ENCODE data around the gene CCNYL1. TPM values are rescaled to one million over a fixed set of nuclear protein-coding genes. Genes with fewer than 3 reads are reported as not detected.
"Not testable (repeated sequence)": the region's sequence is repeated elsewhere in the genome, so short reads cannot be mapped to it uniquely, and the experiment has no call there.

Gene CCNYL1
- total and polyA plus RNA-seq, 4 donors = 14.4 to 20.1 (median 18.5) TPM

DNA sequence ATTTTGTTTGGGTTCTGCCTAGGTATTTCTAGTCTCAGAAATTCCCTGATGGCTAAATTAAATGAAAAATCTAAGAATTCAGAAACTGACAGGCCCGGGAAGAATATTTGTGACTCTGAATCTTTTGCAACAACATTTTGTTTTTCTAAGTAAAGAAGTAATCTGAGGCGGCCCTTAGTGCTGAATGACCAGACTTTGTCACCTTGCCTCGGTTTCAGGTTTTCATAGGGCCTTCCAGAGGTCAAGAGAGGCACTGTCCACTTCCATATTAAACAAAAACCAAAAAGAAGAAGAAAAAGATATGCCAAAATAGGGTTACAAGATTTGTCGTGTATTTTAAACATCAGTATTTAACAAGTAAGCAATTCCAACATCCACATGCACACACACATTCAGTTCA is 16.1 kb upstream of the CCNYL1 start:
- Histone ChIP-seq H3K4me1 (ENCODE audit: control insufficient read depth, insufficient read depth, low read length) (no peaks in the 10 kb centered on the region), H3K27ac (ENCODE audit: low read depth, low read length) (no peak overlapping the region), H3K36me3 (ENCODE audit: control insufficient read depth, insufficient read depth, low read length) (no peaks in the 10 kb centered on the region), H3K27me3 (ENCODE audit: control insufficient read depth, insufficient read depth, low read length) (no peaks in the 10 kb centered on the region), H3K4me3 (ENCODE audit: low read depth, low read length) (no peak overlapping the region), H3K9me3 (ENCODE audit: control insufficient read depth, insufficient read depth, low read length) (no peaks in the 10 kb centered on the region)
- WGBS (ENCODE audit: insufficient coverage) = no CpG with 5 or more reads among the region's 4 CpGs
- DNase-seq (ENCODE audit: low read depth in 4 of 6, low spot score in 6 of 6) = no peak

DNA sequence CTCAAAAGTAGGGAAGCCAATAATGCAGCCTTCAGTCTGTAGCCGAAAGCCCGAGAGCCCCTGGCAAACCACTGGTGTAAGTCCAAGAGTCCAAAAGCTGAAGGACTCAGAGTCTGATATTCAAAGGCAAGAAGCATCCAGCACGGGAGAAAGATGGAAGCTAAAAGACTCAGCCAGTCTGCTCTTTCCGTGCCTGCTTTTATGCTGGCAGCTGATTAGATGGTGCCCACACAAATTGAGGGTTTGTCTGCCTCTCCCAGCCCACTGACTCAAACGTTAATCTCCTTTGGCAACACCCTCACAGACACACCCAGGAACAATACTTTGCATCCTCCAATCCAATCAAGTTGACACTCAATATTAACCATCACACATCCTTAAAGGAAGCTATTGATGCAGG is 14.5 kb upstream of the CCNYL1 start:
- H3K36me3 ChIP-seq (ENCODE audit: control insufficient read depth, insufficient read depth, low read length); H3K9me3 ChIP-seq (ENCODE audit: control insufficient read depth, insufficient read depth, low read length); H3K4me3 ChIP-seq (ENCODE audit: low read depth, low read length); DNase-seq (ENCODE audit: low read depth in 4 of 6, low spot score in 6 of 6); H3K27me3 ChIP-seq (ENCODE audit: control insufficient read depth, insufficient read depth, low read length); H3K27ac ChIP-seq (ENCODE audit: low read depth, low read length); H3K4me1 ChIP-seq (ENCODE audit: control insufficient read depth, insufficient read depth, low read length): not testable (repeated sequence)
- 83% methylated on average over 5 of the region's 5 CpGs for WGBS (ENCODE audit: insufficient coverage)

DNA sequence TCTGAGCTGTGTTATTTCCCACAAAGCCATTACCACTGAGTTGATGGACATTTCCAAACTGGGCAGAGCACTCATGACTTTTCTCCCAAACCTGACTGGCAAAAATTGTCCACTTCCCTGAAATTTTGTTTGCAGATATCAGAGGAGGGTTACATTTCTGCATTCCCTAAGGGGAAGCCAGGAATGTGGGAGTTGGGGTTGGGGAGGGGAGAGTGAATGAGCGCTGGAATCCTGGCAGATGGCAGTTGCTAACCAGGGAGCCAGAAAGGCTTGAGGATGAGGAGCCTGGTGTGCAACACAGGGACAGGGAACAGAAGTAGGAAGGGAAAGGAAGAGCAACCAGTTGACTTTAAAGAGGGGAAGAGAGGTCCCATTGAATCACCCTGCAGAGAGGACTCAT is 14.0 kb upstream of the CCNYL1 start:
- H3K9me3 ChIP-seq (ENCODE audit: control insufficient read depth, insufficient read depth, low read length) = no peaks in the 10 kb centered on the region
- no peaks in the 10 kb centered on the region for H3K4me1 ChIP-seq (ENCODE audit: control insufficient read depth, insufficient read depth, low read length)
- H3K27ac ChIP-seq (ENCODE audit: low read depth, low read length) = no peak overlapping the region
- H3K36me3 ChIP-seq (ENCODE audit: control insufficient read depth, insufficient read depth, low read length) = no peaks in the 10 kb centered on the region
- 94% methylated on average over 1 of the region's 1 CpG for WGBS (ENCODE audit: insufficient coverage)
- no peak overlapping the region for H3K4me3 ChIP-seq (ENCODE audit: low read depth, low read length)
- no peaks in the 10 kb centered on the region for H3K27me3 ChIP-seq (ENCODE audit: control insufficient read depth, insufficient read depth, low read length)
- no peak for DNase-seq (ENCODE audit: low read depth in 4 of 6, low spot score in 6 of 6)

DNA sequence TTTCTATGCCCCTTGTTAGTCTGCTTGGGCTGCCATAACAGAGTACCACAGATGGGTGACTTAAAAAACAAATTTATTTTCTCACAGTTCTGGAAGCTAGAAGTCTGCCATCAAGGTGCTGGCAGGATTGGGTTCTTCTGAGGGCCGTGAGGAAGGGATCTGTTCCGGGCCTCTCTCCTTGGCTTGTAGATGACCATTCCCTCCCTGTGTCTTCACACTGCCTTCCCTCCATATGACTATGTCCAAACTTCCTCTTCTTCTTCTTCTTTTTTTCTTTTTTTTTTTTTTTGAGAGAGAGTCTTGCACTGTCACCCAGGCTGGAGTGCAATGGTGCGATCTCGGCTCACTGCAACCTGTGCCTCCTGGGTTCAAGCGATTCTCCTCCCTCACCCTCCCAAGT is 13.1 kb upstream of the CCNYL1 start:
- no peaks in the 10 kb centered on the region for H3K27me3 ChIP-seq (ENCODE audit: control insufficient read depth, insufficient read depth, low read length)
- 100% methylated on average over 3 of the region's 5 CpGs for WGBS (ENCODE audit: insufficient coverage)
- no peaks in the 10 kb centered on the region for H3K9me3 ChIP-seq (ENCODE audit: control insufficient read depth, insufficient read depth, low read length)
- no peak for DNase-seq (ENCODE audit: low read depth in 4 of 6, low spot score in 6 of 6)
- H3K27ac ChIP-seq (ENCODE audit: low read depth, low read length) = no peak overlapping the region
- H3K4me1 ChIP-seq (ENCODE audit: control insufficient read depth, insufficient read depth, low read length) = no peaks in the 10 kb centered on the region
- no peak overlapping the region for H3K4me3 ChIP-seq (ENCODE audit: low read depth, low read length)
- no peaks in the 10 kb centered on the region for H3K36me3 ChIP-seq (ENCODE audit: control insufficient read depth, insufficient read depth, low read length)

DNA sequence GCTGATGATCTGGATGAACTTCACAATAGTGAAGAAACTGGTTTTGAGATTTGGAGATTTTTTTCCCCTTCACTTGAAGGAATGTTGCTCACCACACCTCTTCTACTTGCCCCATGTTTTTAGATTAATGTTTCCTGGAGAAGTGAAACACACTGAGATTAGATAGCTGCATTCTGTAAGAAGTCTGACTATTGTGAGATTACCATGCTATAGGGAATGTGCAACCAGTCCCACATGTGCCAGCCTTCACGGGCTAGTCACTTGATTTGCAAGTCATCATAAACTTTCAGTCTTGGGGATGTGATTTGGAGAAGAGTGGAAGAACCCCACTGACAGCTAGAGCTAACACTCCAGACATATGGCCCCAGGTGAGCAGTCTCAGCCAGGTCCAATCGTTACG is 7.4 kb upstream of the CCNYL1 start:
- H3K4me3 ChIP-seq (ENCODE audit: low read depth, low read length) = no peak overlapping the region
- H3K4me1 ChIP-seq (ENCODE audit: control insufficient read depth, insufficient read depth, low read length) = no peaks in the 10 kb centered on the region
- no peaks in the 10 kb centered on the region for H3K36me3 ChIP-seq (ENCODE audit: control insufficient read depth, insufficient read depth, low read length)
- H3K27ac ChIP-seq (ENCODE audit: low read depth, low read length) = no peak overlapping the region
- no peaks in the 10 kb centered on the region for H3K27me3 ChIP-seq (ENCODE audit: control insufficient read depth, insufficient read depth, low read length)
- no peaks in the 10 kb centered on the region for H3K9me3 ChIP-seq (ENCODE audit: control insufficient read depth, insufficient read depth, low read length)
- DNase-seq (ENCODE audit: low read depth in 4 of 6, low spot score in 6 of 6) = no peak
- WGBS (ENCODE audit: insufficient coverage) = 77% methylated on average over 2 of the region's 3 CpGs

DNA sequence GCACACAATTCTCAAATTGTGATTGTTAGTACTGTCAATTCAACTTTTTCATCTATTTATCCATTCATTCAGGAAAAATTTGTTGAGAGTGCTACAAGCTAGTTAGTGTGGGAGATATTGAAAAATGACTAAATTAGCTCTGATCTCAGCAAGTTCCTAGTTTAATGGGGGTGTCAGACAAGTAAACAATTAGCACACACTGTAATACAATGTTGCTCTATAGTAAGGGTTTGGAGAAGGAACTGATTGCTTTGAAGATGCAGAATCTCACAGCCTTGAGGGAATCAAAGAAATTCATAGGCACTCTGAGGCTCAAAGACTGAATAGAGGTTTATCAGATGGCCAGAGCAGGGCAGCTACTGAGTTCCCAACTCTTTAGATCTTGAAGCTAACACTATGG is 6.8 kb upstream of the CCNYL1 start:
- Histone ChIP-seq H3K36me3 (ENCODE audit: control insufficient read depth, insufficient read depth, low read length) (no peaks in the 10 kb centered on the region), H3K27me3 (ENCODE audit: control insufficient read depth, insufficient read depth, low read length) (no peaks in the 10 kb centered on the region), H3K9me3 (ENCODE audit: control insufficient read depth, insufficient read depth, low read length) (no peaks in the 10 kb centered on the region), H3K4me3 (ENCODE audit: low read depth, low read length) (no peak overlapping the region), H3K27ac (ENCODE audit: low read depth, low read length) (no peak overlapping the region), H3K4me1 (ENCODE audit: control insufficient read depth, insufficient read depth, low read length) (no peaks in the 10 kb centered on the region)
- DNase-seq (ENCODE audit: low read depth in 4 of 6, low spot score in 6 of 6) = no peak

DNA sequence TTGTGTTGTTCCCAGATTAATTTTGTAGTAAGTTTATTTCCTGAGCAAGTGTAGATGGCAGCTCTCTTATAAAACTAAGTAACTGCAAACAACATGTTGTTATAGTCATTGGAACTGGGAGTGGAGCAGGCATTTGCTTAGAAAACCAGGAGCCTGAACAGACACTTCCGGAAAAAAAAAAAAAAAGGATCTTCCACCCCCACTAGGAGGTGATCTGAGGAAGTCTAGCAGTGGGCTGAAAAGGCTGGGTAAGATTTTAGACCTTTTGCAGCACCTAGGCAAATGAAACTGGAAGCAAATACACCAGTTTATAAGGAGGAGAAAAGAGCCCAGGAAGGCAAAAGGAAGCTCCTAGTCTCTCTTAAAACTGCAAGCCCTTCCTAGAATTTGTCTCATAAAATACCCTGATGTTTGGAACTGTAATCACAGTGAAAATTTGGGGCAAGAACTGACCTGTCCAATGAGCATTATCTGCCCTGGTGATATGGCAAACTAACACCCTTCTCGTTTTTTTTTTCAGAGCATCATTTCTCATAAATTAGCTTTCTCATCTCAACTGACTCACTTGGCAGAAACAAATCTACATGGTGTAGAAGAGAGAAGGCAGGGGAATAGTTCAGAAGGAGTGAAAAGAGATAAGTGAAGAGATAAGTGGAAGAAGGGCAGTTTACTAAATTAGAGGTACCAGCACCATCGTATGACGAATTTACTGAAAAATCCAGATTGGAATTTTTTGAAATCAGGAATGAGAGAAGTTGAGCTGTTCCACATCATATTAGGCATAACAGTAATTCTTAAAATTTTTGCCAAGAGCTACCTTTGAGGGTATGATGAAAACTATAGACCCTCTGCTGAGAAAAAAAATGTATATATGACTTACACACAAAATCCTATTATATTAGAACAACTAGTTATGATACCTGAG is 4.2 kb upstream of the CCNYL1 start:
- Histone ChIP-seq H3K27ac (ENCODE audit: low read depth, low read length) (no peak overlapping the region), H3K36me3 (ENCODE audit: control insufficient read depth, insufficient read depth, low read length) (no peaks in the 10 kb centered on the region), H3K4me1 (ENCODE audit: control insufficient read depth, insufficient read depth, low read length) (peaks cover 4% of the 10 kb centered on the region), H3K9me3 (ENCODE audit: control insufficient read depth, insufficient read depth, low read length) (no peaks in the 10 kb centered on the region), H3K4me3 (ENCODE audit: low read depth, low read length) (no peak overlapping the region), H3K27me3 (ENCODE audit: control insufficient read depth, insufficient read depth, low read length) (no peaks in the 10 kb centered on the region)
- DNase-seq (ENCODE audit: low read depth in 4 of 6, low spot score in 6 of 6) = no peak
- WGBS (ENCODE audit: insufficient coverage) = no CpG with 5 or more reads among the region's 4 CpGs

DNA sequence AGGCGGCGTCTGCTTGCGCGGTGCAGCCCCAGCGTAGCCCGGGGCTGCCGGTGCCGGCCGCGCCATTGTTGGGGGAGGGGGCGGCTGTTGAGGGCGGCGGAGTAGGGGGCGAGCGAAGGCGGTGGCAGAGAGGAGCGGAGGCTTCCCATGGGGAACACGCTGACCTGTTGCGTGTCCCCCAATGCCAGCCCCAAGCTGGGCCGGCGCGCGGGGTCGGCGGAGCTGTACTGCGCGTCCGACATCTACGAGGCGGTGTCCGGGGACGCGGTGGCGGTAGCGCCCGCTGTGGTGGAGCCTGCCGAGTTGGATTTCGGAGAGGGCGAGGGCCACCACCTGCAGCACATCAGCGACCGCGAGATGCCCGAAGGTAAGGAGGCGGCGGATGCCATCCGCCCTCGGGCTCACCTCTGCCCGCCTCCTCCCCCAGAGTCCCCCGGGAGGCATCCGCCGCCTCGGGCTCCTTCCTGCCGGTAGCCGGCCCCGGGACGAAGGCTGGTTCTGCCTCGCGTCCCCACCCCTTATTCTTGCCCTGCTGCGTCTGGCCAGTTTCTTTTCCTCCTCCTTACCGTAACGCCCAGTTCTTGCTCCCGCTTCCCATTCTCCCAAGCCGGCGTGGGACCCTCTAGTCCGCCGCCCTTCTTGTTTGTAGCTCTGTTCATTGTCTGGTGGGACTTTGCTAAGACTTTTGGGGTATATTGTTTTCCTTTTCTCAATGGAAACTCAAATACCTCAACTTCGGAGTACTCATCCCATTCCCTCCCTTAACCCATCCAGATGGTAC is 500 bp downstream of the CCNYL1 start:
- under 1% methylated on average over 58 of the region's 67 CpGs for WGBS (ENCODE audit: insufficient coverage)
- peak in 4 of 6 donors; percentile 8 to 57 (median 30) for DNase-seq (ENCODE audit: low read depth in 4 of 6, low spot score in 6 of 6)
- no peaks in the 10 kb centered on the region for H3K9me3 ChIP-seq (ENCODE audit: control insufficient read depth, insufficient read depth, low read length)

DNA sequence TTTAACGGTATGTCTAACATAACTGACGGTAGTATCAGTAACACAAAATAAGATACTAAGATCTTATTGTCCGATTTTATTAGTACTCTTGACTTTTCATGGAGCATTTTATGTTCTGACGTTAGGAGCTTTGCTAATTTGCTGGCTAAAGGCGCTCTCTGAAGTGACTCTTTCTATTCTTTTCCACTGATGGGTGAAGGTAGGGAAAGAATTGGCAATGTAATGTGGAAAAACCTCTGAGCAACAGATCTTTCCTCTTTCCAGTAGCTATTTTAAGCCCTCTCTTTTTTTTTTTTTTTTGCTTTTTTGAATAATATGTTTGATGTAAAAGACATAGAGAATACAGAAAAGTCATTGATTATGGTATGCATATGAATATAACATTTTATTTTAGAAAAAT is 4.6 kb downstream of the CCNYL1 start:
- no CpG with 5 or more reads among the region's 5 CpGs for WGBS (ENCODE audit: insufficient coverage)
- DNase-seq (ENCODE audit: low read depth in 4 of 6, low spot score in 6 of 6) = no peak

More for the DNA sequence above, 500 bp downstream of the CCNYL1 start:
- peak overlapping the region; percentile 81 for H3K4me3 ChIP-seq (ENCODE audit: low read depth, low read length)
- H3K4me1 ChIP-seq (ENCODE audit: control insufficient read depth, insufficient read depth, low read length) = peaks cover 8% of the 10 kb centered on the region
- H3K36me3 ChIP-seq (ENCODE audit: control insufficient read depth, insufficient read depth, low read length) = no peaks in the 10 kb centered on the region
- peak overlapping the region; percentile 70 for H3K27ac ChIP-seq (ENCODE audit: low read depth, low read length)
- H3K27me3 ChIP-seq (ENCODE audit: control insufficient read depth, insufficient read depth, low read length) = no peaks in the 10 kb centered on the region

More for the DNA sequence above, 4.6 kb downstream of the CCNYL1 start:
- Histone ChIP-seq H3K27ac (ENCODE audit: low read depth, low read length) (no peak overlapping the region), H3K36me3 (ENCODE audit: control insufficient read depth, insufficient read depth, low read length) (peaks cover 2% of the 10 kb centered on the region), H3K9me3 (ENCODE audit: control insufficient read depth, insufficient read depth, low read length) (no peaks in the 10 kb centered on the region), H3K27me3 (ENCODE audit: control insufficient read depth, insufficient read depth, low read length) (no peaks in the 10 kb centered on the region), H3K4me1 (ENCODE audit: control insufficient read depth, insufficient read depth, low read length) (peaks cover 8% of the 10 kb centered on the region), H3K4me3 (ENCODE audit: low read depth, low read length) (no peak overlapping the region)

All from spinal cord (tissue), 10 donors.